ENCODE data around the gene MVB12B.

GRCh38 chr9:126523611-126524111 is 197.0 kb downstream of the MVB12B start:
- no peak for TF ChIP-seq CTCF (IDR thresholded peaks at IDR 0.05)
- TF ChIP-seq POLR2A (IDR thresholded peaks at IDR 0.05), result no peak
